Urinary bladder (tissue), 4 donors: Measurements from ENCODE around the gene PTMA. TPM values are rescaled to one million over a fixed set of nuclear protein-coding genes. Genes with fewer than 3 reads are reported as not detected.
"Not testable (repeated sequence)": the region's sequence is repeated elsewhere in the genome, so short reads cannot be mapped to it uniquely, and the experiment has no call there.

Experiments used
- DNase-seq: peaks from one replicate; pipeline ENCODE4 v3.0.0-alpha.2; 2015; ENCODE audit errors: extremely low spot score
- H3K27ac ChIP-seq: one replicate; pipeline ENCODE4 v1.5.1; 2013; ENCODE audit warnings: low read depth, mild to moderate bottlenecking, moderate library complexity
- H3K36me3 ChIP-seq: one replicate; pipeline ENCODE4 v1.6.1; 2013; ENCODE audit warnings: mild to moderate bottlenecking, moderate library complexity; ENCODE audit not compliant: insufficient read depth
- H3K4me1 ChIP-seq: one replicate; pipeline ENCODE4 v1.6.1; 2013; ENCODE audit warnings: mild to moderate bottlenecking, moderate library complexity; ENCODE audit not compliant: insufficient read depth
- H3K4me3 ChIP-seq: one replicate; pipeline ENCODE4 v1.5.1; 2013; ENCODE audit warnings: low read depth, low read length
- WGBS: extraction: QIAGEN DNeasy Blood & Tissue Kit; methylation state at CpG from one replicate; pipeline ENCODE4 v1.1.7; 2013; 5-methylcytosine and 5-hydroxymethylcytosine counted together
- polyA plus RNA-seq: library from polyadenylated mRNA; stranded (reverse); fragments of 200-250 nt; gene quantifications from one replicate; pipeline ENCODE4 v1.2.3, GENCODE V29; 2013
- total RNA-seq: library from RNA; depleted of rRNA; stranded (reverse); fragments of >200 nt; gene quantifications from one replicate; pipeline ENCODE4 v1.2.3, GENCODE V29; 2014
- donor health status: healthy with polysubstance abuse.
- donor health status: healthy.

The PTMA gene, protein sequence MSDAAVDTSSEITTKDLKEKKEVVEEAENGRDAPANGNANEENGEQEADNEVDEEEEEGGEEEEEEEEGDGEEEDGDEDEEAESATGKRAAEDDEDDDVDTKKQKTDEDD
- total RNA-seq (778 TPM), polyA plus RNA-seq (1,510 TPM)

- WGBS = under 1% methylated on average over 92 of the region's 97 CpGs
- H3K4me3 ChIP-seq = peak within 1 kb of the TSS; percentile 99
- H3K36me3 ChIP-seq = no peaks in the 10 kb centered on the region
- H3K27ac ChIP-seq = peak within 1 kb of the TSS; percentile 99
- peaks cover 2% of the 10 kb centered on the region for H3K4me1 ChIP-seq
- peak; percentile 96 for DNase-seq
Observed at GRCh38 chr2:231707927-231708772, at the start of gene PTMA. Gene PTMA (plus strand): TSS chr2:231708525. CDS start chr2:231708707, 182 bp downstream.

GRCh38 chr2:231660073-231660472 lies 48.3 kb upstream of the PTMA start:
- 89% methylated on average over 7 of the region's 7 CpGs for WGBS
- H3K36me3 ChIP-seq, DNase-seq, H3K27ac ChIP-seq, H3K4me3 ChIP-seq, H3K4me1 ChIP-seq: not testable (repeated sequence)

- 92% methylated on average over 8 of the region's 8 CpGs for WGBS
- Histone ChIP-seq H3K4me1 (no peaks in the 10 kb centered on the region), H3K27ac (no peak overlapping the region), H3K4me3 (no peak overlapping the region), H3K36me3 (no peaks in the 10 kb centered on the region)
- no peak for DNase-seq
Observed at GRCh38 chr2:231660860-231661259, 47.5 kb upstream of the PTMA start.

DNA sequence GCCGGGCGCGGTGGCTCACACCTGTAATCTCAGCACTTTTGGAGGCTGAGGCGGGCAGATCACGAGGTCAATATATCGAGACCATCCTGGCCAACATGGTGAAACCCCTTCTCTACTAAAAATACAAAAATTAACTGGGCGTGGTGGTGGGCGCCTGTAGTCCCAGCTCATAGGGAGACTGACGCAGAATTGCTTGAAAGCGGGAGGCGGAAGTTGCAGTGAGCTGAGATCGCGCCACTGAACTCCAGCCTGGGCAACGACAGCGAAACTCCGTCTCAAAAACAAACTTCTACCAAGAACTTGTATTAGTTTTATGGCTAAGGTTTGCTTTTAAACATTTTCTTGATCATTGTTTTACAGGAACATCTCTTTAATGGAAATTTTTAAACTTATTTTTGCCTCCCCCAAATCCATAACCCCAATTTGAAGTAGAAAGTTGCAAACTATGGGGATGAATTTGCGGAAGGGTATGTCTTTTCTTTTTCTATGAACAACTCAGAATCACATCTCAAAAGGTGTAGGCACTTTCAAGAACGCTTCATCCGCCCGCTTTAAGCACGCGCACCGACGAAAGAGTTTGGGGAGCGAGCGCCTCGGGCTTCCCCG lies 46.8 kb upstream of the PTMA start:
- Histone ChIP-seq H3K4me3 (peak overlapping the region; percentile 26), H3K27ac (peak overlapping the region; percentile 97), H3K36me3 (no peaks in the 10 kb centered on the region), H3K4me1 (no peaks in the 10 kb centered on the region)
- 66% methylated on average over 28 of the region's 28 CpGs for WGBS
- no peak for DNase-seq

GRCh38 chr2:231662028-231662810 lies 46.1 kb upstream of the PTMA start:
- Histone ChIP-seq H3K4me1 (no peaks in the 10 kb centered on the region), H3K36me3 (no peaks in the 10 kb centered on the region), H3K27ac (peak overlapping the region; percentile 97), H3K4me3 (peak overlapping the region; percentile 26)
- WGBS = 6% methylated on average over 87 of the region's 87 CpGs
- peak; percentile 92 for DNase-seq

DNA sequence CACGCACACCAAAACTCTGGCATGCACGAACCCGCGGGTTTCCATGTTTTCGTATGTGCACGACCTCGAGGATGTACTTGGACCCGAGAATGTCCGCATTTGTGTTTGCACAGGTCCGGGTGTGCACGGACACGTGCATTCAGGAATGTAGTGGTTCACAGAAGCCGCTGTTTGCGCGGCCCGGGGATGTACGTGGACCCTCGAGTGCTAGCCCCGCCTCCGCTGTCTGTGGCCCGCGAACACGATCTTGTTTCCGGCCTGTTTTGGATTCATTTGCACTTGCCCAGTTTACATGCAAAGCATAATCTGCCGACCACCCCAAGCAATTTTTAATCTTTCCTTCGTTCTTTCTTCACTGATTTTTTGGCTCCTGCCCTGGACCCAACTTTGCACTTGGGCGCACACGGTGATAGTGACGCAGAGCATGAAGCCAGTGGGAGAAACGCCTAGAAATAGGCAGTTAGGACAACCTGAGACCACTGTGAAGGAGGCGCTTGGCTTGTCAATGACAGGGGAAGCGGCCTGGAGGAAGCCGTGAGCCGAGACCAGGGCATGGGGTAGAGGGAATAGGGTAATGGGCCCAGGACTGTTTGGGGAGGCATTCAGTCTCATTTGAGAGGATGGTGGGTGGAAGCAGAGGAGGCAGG lies 45.4 kb upstream of the PTMA start:
- 94% methylated on average over 34 of the region's 34 CpGs for whole genome bisulfite sequencing
- peak overlapping the region; percentile 19 for H3K27ac ChIP-seq
- H3K36me3 ChIP-seq = no peaks in the 10 kb centered on the region
- H3K4me3 ChIP-seq = peak overlapping the region; percentile 5
- DNase-seq = no peak
- H3K4me1 ChIP-seq = no peaks in the 10 kb centered on the region

DNA sequence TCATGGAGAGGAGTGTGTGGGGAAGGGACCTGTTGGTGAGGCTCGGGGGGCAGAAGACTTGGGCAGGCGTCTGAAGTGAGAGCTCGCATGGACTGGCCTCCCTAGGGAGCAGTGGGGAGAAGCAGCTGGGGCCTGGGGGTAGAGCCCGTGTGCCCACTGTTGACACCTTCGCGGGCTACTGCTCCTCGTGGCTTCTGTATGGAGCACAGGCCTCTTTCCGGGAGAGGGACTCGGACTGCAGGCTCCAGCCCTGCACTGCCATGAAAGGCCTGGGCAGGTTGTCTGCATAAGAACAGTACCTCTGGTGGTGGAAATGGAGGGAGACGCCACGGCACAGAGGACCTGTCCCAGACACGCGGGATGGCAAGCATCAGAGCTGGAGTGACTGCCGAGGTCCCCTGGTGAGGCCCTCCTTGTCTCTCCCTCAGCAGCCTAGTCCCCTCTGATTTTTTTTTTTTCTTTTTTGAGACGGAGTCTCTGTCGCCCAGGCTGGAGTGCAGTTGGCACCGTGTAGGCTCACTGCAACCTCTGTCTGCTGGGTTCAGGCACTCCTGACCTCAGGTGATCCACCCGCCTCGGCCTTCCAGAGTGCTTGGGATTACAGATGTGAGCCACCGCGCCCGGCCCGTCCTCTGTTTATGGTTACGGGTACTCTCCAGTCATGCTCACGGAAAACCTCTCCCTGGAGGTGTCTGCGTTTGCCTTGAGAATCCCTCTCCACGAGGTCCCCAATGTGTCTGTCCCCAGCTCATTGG lies 44.7 kb upstream of the PTMA start:
- H3K4me3 ChIP-seq = no peak overlapping the region
- no peak for DNase-seq
- H3K36me3 ChIP-seq = no peaks in the 10 kb centered on the region
- WGBS = 95% methylated on average over 27 of the region's 27 CpGs
- H3K27ac ChIP-seq = no peak overlapping the region
- no peaks in the 10 kb centered on the region for H3K4me1 ChIP-seq

GRCh38 chr2:231664727-231665126 lies 43.6 kb upstream of the PTMA start:
- Histone ChIP-seq H3K27ac (peak overlapping the region; percentile 32), H3K36me3 (no peaks in the 10 kb centered on the region), H3K4me3 (no peak overlapping the region), H3K4me1 (no peaks in the 10 kb centered on the region)
- DNase-seq = no peak
- 82% methylated on average over 8 of the region's 8 CpGs for WGBS

- no peaks in the 10 kb centered on the region for H3K4me1 ChIP-seq
- H3K36me3 ChIP-seq = no peaks in the 10 kb centered on the region
- WGBS = 67% methylated on average over 20 of the region's 20 CpGs
- peak overlapping the region; percentile 34 for H3K4me3 ChIP-seq
- peak overlapping the region; percentile 91 for H3K27ac ChIP-seq
- DNase-seq = no peak
Observed at GRCh38 chr2:231665245-231666170, 42.8 kb upstream of the PTMA start.

GRCh38 chr2:231666171-231667095 lies 41.9 kb upstream of the PTMA start:
- H3K36me3 ChIP-seq = no peaks in the 10 kb centered on the region
- peak; percentile 81 for DNase-seq
- 2% methylated on average over 32 of the region's 32 CpGs for WGBS
- H3K27ac ChIP-seq = peak overlapping the region; percentile 91
- no peaks in the 10 kb centered on the region for H3K4me1 ChIP-seq
- H3K4me3 ChIP-seq = peak overlapping the region; percentile 34

GRCh38 chr2:231667096-231667427 lies 41.3 kb upstream of the PTMA start:
- Histone ChIP-seq H3K4me3 (no peak overlapping the region), H3K36me3 (no peaks in the 10 kb centered on the region), H3K4me1 (no peaks in the 10 kb centered on the region), H3K27ac (peak overlapping the region; percentile 91)
- DNase-seq = no peak
- WGBS = 26% methylated on average over 11 of the region's 11 CpGs
